ENCODE results near the gene NDST3.

GRCh38 chr4:118141240-118141639 is 107.0 kb downstream of the NDST3 start:
- no peak for TF ChIP-seq CTCF (IDR thresholded peaks at IDR 0.05; ENCODE audit: low read depth, low read length, poor library complexity, severe bottlenecking)
- TF ChIP-seq EZH2phosphoT487 (IDR thresholded peaks at IDR 0.05; ENCODE audit: borderline replicate concordance, low read length): no peak
